RPMI7951 (cell line): ENCODE results near the gene SLC23A1. TPM values are rescaled to one million over a fixed set of nuclear protein-coding genes. Genes with fewer than 3 reads are reported as not detected.

ENCODE experiments used
- DNase-seq: peaks from one replicate; pipeline ENCODE4 v3.0.0-alpha.2; 2012; ENCODE audit warnings: low read depth
- total RNA-seq: library from RNA; depleted of rRNA; stranded (reverse); fragments of >200 nt; shearing (Covaris generic); gene quantifications from 2 replicates; pipeline ENCODE4 v1.2.3, GENCODE V29; 2014

The SLC23A1 gene
- total RNA-seq, 1 experiment from 2014 or later: not detected

GRCh38 chr5:139407517-139407916 lies 24.4 kb upstream of the SLC23A1 start:
- DNase-seq: no peak

GRCh38 chr5:139406963-139407362 lies 23.9 kb upstream of the SLC23A1 start:
- DNase-seq: no peak

GRCh38 chr5:139404484-139404840 lies 21.4 kb upstream of the SLC23A1 start:
- DNase-seq: no peak

- DNase-seq: peak; percentile 95
Measured at GRCh38 chr5:139403787-139404483, 20.8 kb upstream of the SLC23A1 start, which contains the start of gene SPATA24. Gene SPATA24 (minus strand): TSS chr5:139404089. CDS start chr5:139404060, 29 bp downstream.

- no peak for DNase-seq
Measured at GRCh38 chr5:139403418-139403786, 20.3 kb upstream of the SLC23A1 start.

GRCh38 chr5:139402561-139403158 lies 19.6 kb upstream of the SLC23A1 start:
- DNase-seq: no peak

- DNase-seq: no peak
Measured at GRCh38 chr5:139401546-139401945, 18.4 kb upstream of the SLC23A1 start.

GRCh38 chr5:139399501-139400121 lies 16.5 kb upstream of the SLC23A1 start:
- no peak for DNase-seq

GRCh38 chr5:139397921-139398320 lies 14.8 kb upstream of the SLC23A1 start:
- DNase-seq: no peak

GRCh38 chr5:139396691-139397090 lies 13.6 kb upstream of the SLC23A1 start:
- no peak for DNase-seq

GRCh38 chr5:139395844-139396640 lies 12.9 kb upstream of the SLC23A1 start:
- DNase-seq: no peak

- DNase-seq: no peak
Measured at GRCh38 chr5:139394654-139395566, 11.8 kb upstream of the SLC23A1 start, which contains the start of gene PROB1. Gene PROB1 (minus strand): TSS chr5:139395104. CDS start chr5:139395081, 23 bp downstream.

- DNase-seq: no peak
Measured at GRCh38 chr5:139394123-139394653, 11.1 kb upstream of the SLC23A1 start.

GRCh38 chr5:139393497-139394122 lies 10.5 kb upstream of the SLC23A1 start:
- DNase-seq: no peak

- DNase-seq: peak; percentile 62
Measured at GRCh38 chr5:139392678-139393496, 9.8 kb upstream of the SLC23A1 start.

- no peak for DNase-seq
Measured at GRCh38 chr5:139392324-139392677, 9.2 kb upstream of the SLC23A1 start.

- peak; percentile 83 for DNase-seq
Measured at GRCh38 chr5:139391570-139392323, 8.7 kb upstream of the SLC23A1 start.

GRCh38 chr5:139390639-139391569 lies 7.8 kb upstream of the SLC23A1 start:
- no peak for DNase-seq
